ENCODE measurements around the gene CATSPERB. TPM values are rescaled to one million over a fixed set of nuclear protein-coding genes. Genes with fewer than 3 reads are reported as not detected.

The CATSPERB gene
- total and polyA plus RNA-seq, 3 donors from 2014 or later: 5.0 to 6.4 (median 6.1) TPM

DNA sequence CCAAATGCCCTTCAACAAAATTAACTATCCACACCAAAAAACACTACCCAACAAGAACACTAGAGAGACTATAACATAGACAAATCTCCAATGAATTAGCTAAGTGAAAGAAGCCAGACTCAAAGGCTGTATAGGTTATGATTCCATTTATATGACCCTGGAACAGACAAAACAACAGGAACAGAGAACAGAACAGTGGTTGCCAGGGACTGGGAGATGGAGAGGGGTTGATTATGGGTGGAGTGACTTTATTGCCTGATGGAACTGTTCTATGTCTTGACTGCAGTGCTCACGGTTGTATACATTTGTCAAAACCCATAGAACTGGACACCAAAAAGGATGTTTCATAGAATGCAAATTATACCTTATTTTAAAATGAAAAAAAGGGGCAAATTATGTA lies 14.9 kb downstream of the CATSPERB start:
- Histone ChIP-seq H3K4me1 (no peaks in the 10 kb centered on the region), H3K27ac (no peak overlapping the region)
- intact Hi-C loops (cut with DNase I; ENCODE audit: low total_unique reads): no loop called here

DNA sequence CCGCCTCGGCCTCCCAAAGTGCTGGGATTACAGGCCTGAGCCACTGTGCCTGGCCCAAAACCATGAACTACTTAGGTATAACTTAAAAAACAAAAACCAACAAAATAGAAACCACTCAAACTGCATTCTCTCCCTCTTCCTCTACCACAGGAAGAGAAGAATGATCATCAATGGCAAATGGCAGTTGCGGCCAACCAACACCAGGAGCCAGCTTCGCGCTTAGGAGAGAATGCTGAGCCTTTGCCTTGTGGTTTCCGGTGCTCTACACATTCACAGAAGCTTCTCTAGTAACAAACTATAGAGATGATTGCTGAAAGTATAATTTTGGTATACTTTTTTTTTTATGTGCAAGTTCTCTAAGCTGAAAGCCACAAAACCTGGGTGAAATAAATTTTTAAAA lies 17.1 kb downstream of the CATSPERB start:
- no peaks in the 10 kb centered on the region for H3K36me3 ChIP-seq (ENCODE audit: low read depth, missing control alignments)
- H3K9me3 ChIP-seq: no peaks in the 10 kb centered on the region
- no peaks in the 10 kb centered on the region for H3K27me3 ChIP-seq
- no peaks in the 10 kb centered on the region for H3K4me1 ChIP-seq
- H3K4me3 ChIP-seq: no peak overlapping the region
- no peak for DNase-seq
- no peak overlapping the region for H3K27ac ChIP-seq
- 78% methylated on average over 6 of the region's 6 CpGs for WGBS, 2 donors
- no peak for TF ChIP-seq POLR2A (IDR thresholded peaks at IDR 0.05)
- TF ChIP-seq, protein P1, sequence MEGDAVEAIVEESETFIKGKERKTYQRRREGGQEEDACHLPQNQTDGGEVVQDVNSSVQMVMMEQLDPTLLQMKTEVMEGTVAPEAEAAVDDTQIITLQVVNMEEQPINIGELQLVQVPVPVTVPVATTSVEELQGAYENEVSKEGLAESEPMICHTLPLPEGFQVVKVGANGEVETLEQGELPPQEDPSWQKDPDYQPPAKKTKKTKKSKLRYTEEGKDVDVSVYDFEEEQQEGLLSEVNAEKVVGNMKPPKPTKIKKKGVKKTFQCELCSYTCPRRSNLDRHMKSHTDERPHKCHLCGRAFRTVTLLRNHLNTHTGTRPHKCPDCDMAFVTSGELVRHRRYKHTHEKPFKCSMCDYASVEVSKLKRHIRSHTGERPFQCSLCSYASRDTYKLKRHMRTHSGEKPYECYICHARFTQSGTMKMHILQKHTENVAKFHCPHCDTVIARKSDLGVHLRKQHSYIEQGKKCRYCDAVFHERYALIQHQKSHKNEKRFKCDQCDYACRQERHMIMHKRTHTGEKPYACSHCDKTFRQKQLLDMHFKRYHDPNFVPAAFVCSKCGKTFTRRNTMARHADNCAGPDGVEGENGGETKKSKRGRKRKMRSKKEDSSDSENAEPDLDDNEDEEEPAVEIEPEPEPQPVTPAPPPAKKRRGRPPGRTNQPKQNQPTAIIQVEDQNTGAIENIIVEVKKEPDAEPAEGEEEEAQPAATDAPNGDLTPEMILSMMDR (IDR thresholded peaks at IDR 0.05): no peak
- intact Hi-C loops (cut with DNase I; ENCODE audit: low total_unique reads): no loop called here

More for the DNA sequence above, 14.9 kb downstream of the CATSPERB start:
- Histone ChIP-seq H3K4me3 (no peak overlapping the region), H3K27me3 (no peaks in the 10 kb centered on the region), H3K9me3 (no peaks in the 10 kb centered on the region), H3K36me3 (ENCODE audit: low read depth, missing control alignments) (no peaks in the 10 kb centered on the region)
- 86 to 87% methylated on average over 1 of the region's 1 CpG for WGBS, 2 donors
- TF ChIP-seq, protein P1 (IDR thresholded peaks at IDR 0.05): no peak
- TF ChIP-seq POLR2A (IDR thresholded peaks at IDR 0.05): no peak
- no peak for DNase-seq

DNA sequence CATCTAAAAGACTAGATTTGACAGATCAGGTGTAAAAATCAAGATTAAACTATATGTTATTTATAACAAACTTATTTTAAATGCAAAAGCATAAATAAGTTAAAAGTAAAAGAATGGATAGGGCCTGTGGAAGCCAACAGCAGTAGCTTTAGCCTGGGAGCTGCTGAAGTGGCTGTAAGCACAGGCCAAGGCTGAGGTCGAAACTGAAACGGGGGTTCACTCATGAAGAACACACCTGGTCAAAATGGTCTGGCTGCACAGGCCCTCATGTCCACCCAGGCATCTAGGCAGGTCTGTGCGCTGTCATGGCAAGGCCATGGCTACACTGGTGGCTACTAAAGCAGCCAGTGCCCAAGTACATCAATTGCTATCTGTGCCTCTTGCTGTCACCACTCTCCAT lies 23.1 kb downstream of the CATSPERB start:
- Histone ChIP-seq H3K4me3 (no peak overlapping the region), H3K36me3 (ENCODE audit: low read depth, missing control alignments) (no peaks in the 10 kb centered on the region), H3K27ac (no peak overlapping the region), H3K27me3 (no peaks in the 10 kb centered on the region), H3K4me1 (no peaks in the 10 kb centered on the region), H3K9me3 (no peaks in the 10 kb centered on the region)
- no peak for DNase-seq
- no peak for TF ChIP-seq POLR2A (IDR thresholded peaks at IDR 0.05)
- TF ChIP-seq, protein P1 (IDR thresholded peaks at IDR 0.05): no peak
- 94 to 98% methylated on average over 3 of the region's 3 CpGs for WGBS, 2 donors
- intact Hi-C loops (cut with DNase I; ENCODE audit: low total_unique reads): no loop called here

- Histone ChIP-seq H3K4me1 (no peaks in the 10 kb centered on the region), H3K36me3 (ENCODE audit: low read depth, missing control alignments) (no peaks in the 10 kb centered on the region), H3K27ac (no peak overlapping the region), H3K27me3 (no peaks in the 10 kb centered on the region), H3K4me3 (no peak overlapping the region), H3K9me3 (no peaks in the 10 kb centered on the region)
- TF ChIP-seq, protein P1 (IDR thresholded peaks at IDR 0.05): no peak
- TF ChIP-seq POLR2A (IDR thresholded peaks at IDR 0.05): no peak
- DNase-seq: no peak
- intact Hi-C loops (cut with DNase I; ENCODE audit: low total_unique reads): no loop called here
Measured at GRCh38 chr14:91706996-91707395, 24.9 kb downstream of the CATSPERB start.

- intact Hi-C loops (cut with DNase I; ENCODE audit: low total_unique reads): no loop called here
- TF ChIP-seq POLR2A (IDR thresholded peaks at IDR 0.05): no peak
- TF ChIP-seq, protein P1 (IDR thresholded peaks at IDR 0.05): no peak
- no peaks in the 10 kb centered on the region for H3K9me3 ChIP-seq
- H3K4me3 ChIP-seq: no peak overlapping the region
- H3K4me1 ChIP-seq: no peaks in the 10 kb centered on the region
- no peak for DNase-seq
- no peaks in the 10 kb centered on the region for H3K27me3 ChIP-seq
- H3K36me3 ChIP-seq (ENCODE audit: low read depth, missing control alignments): no peaks in the 10 kb centered on the region
- H3K27ac ChIP-seq: no peak overlapping the region
- WGBS, 2 donors: 56 to 82% methylated on average over 2 of the region's 2 CpGs
Measured at GRCh38 chr14:91694643-91695042, 37.2 kb downstream of the CATSPERB start.
